HEK293 (cell line): ENCODE measurements around the gene RHOU.

Experiments
- CTCF ChIA-PET: fragments of 350-600 bp; formaldehyde crosslinking; extraction: SDS; loops from one replicate; lab custom pipeline; 2021; ENCODE audit warnings: antibody characterized with exemption; lab: Yijun Ruan, JAX
- POLR2A ChIA-PET: fragments of 300-600 bp; formaldehyde crosslinking; extraction: SDS; loops from one replicate; lab custom pipeline; 2020; ENCODE audit warnings: antibody characterized with exemption, inconsistent platforms; lab: Yijun Ruan, JAX
- H3K27ac ChIP-seq: fragments of 200-500 bp; sonication (Bioruptor generic); 2 replicates; pipeline ENCODE4 v1.5.1; 2014; ENCODE audit warnings: low read depth, low read length, control low read depth, inconsistent platforms; ENCODE audit errors: extremely low read depth
- H3K36me3 ChIP-seq, 2 experiments: fragments of 200-500 bp in 1 of 2; sonication (Bioruptor generic) in 1 of 2; 1 replicate in 1 of 2; 2 replicates in 1 of 2; pipeline ENCODE4 v1.5.1; 2014 to 2017; ENCODE audit warnings: inconsistent platforms in 2 of 2, low read length in 2 of 2; ENCODE audit not compliant: control insufficient read depth in 2 of 2, insufficient read depth in 1 of 2
- H3K4me1 ChIP-seq: fragments of 200-500 bp; sonication (Bioruptor generic); 2 replicates; pipeline ENCODE4 v1.5.1; 2014; ENCODE audit warnings: mild to moderate bottlenecking, low read length, inconsistent platforms; ENCODE audit not compliant: control insufficient read depth, insufficient read depth
- H3K4me3 ChIP-seq: 2 replicates; pipeline ENCODE4 v1.5.1; 2011; ENCODE audit warnings: low read depth, mild to moderate bottlenecking, control low read depth, low read length, moderate library complexity
- H3K9me3 ChIP-seq: fragments of 200-500 bp; sonication (Bioruptor generic); 2 replicates; pipeline ENCODE4 v1.5.1; 2014; ENCODE audit warnings: low read depth, low read length, inconsistent platforms; ENCODE audit not compliant: control insufficient read depth, insufficient read depth
- BCL11A ChIP-seq: fragments of 450-650 bp; formaldehyde crosslinking; IDR thresholded peaks from 2 replicates; pipeline ENCODE4 v1.5.1; 2016; ENCODE audit warnings: low read depth, missing biosample characterization, missing genetic modification characterization
- KLF7 ChIP-seq: fragments of 450-650 bp; formaldehyde crosslinking; IDR thresholded peaks from 2 replicates; pipeline ENCODE4 v1.5.1; 2016; ENCODE audit warnings: missing biosample characterization, missing genetic modification characterization, borderline replicate concordance
- SETDB1 ChIP-seq: IDR thresholded peaks from one replicate; pipeline ENCODE4 v1.6.1; 2017; ENCODE audit warnings: mild to moderate bottlenecking, low read length, moderate library complexity, mixed read lengths; ENCODE audit not compliant: insufficient read length
- SP2 ChIP-seq: fragments of 450-650 bp; formaldehyde crosslinking; IDR thresholded peaks from 2 replicates; pipeline ENCODE4 v1.5.1; 2016; ENCODE audit warnings: missing biosample characterization, missing genetic modification characterization
- ZBTB17 ChIP-seq: fragments of 450-650 bp; formaldehyde crosslinking; IDR thresholded peaks from 2 replicates; pipeline ENCODE4 v1.5.1; 2016; ENCODE audit warnings: missing biosample characterization, missing genetic modification characterization
- ZBTB20 ChIP-seq: fragments of 450-650 bp; formaldehyde crosslinking; IDR thresholded peaks from 2 replicates; pipeline ENCODE4 v1.5.1; 2016; ENCODE audit warnings: missing biosample characterization, missing genetic modification characterization
- ZBTB48 ChIP-seq: fragments of 450-650 bp; formaldehyde crosslinking; IDR thresholded peaks from 2 replicates; pipeline ENCODE4 v1.5.1; 2016; ENCODE audit warnings: missing biosample characterization, missing genetic modification characterization
- ZNF354C ChIP-seq: fragments of 450-650 bp; formaldehyde crosslinking; IDR thresholded peaks from 2 replicates; pipeline ENCODE4 v1.5.1; 2016; ENCODE audit warnings: missing biosample characterization, missing genetic modification characterization, low read depth, borderline replicate concordance
- ZNF433 ChIP-seq: fragments of 450-650 bp; formaldehyde crosslinking; IDR thresholded peaks from 2 replicates; pipeline ENCODE4 v1.5.1; 2016; ENCODE audit warnings: missing biosample characterization, missing genetic modification characterization, low read depth
- ZNF544 ChIP-seq: fragments of 450-650 bp; formaldehyde crosslinking; IDR thresholded peaks from 2 replicates; pipeline ENCODE4 v1.5.0; 2017; ENCODE audit warnings: missing biosample characterization, missing genetic modification characterization
- ZSCAN30 ChIP-seq: fragments of 450-650 bp; IDR thresholded peaks from 2 replicates; pipeline ENCODE4 v1.5.1; 2018; ENCODE audit warnings: missing biosample characterization, mild to moderate bottlenecking, missing genetic modification characterization, moderate library complexity
- TF ChIP-seq, protein P1 (sequence below): fragments of 450-650 bp; formaldehyde crosslinking; IDR thresholded peaks from 2 replicates; pipeline ENCODE4 v1.5.1; 2017; ENCODE audit warnings: missing biosample characterization, missing genetic modification characterization
- TF ChIP-seq, protein P2 (sequence below): fragments of 450-650 bp; formaldehyde crosslinking; IDR thresholded peaks from 2 replicates; pipeline ENCODE4 v1.5.1; 2017; ENCODE audit warnings: missing biosample characterization, missing genetic modification characterization
- TF ChIP-seq, protein P3 (sequence below): fragments of 450-650 bp; formaldehyde crosslinking; IDR thresholded peaks from 2 replicates; pipeline ENCODE4 v1.5.1; 2016; ENCODE audit warnings: missing biosample characterization, missing genetic modification characterization

RHOU gene

DNA sequence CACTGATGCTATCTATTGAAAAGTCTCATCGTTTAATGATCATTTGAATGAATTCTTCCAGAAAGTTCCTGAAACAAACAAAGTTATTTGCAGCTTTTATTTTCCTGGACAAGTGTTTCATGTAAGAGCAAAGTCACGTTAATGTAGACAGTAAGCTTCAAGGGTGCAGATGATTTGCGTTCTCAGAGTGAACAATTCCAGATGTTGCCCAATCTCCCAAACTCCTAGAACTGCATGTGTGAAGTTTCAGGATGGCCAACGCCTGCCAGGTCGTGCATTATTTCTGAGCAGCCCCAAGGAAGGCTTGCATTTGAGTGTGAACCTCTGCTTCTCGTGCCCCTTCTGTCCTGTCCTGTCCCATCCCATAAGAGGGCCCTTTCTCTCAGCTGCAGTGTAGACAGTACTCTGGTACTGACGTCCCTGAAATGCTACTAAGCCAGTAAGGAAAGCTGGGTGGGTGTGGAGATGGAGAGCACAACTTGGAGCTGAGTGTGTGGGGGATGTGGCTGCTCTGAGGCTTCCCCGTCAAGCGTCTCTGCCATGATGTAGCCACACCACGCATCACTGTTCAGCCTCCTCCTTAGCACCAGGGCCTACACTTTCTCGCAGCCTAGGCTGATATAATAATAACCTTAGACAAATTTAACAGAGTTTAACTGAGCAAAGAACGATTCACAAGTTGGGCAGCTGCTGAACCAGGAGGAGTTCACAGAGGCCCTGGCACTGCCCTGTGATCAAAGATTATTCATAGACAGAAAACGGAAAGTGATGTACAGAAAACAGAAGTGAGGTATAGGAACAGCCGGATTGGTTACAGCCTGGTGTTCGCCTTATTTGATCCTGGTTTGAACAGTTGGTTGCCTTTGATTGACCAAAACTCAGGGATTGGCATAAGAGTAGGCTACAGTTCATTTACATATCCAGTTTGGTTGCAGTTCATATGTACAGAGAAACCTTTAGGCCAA, 50.4 kb downstream of the RHOU start:
- no peaks in the 10 kb centered on the region for H3K9me3 ChIP-seq
- ChIA-PET CTCF (interaction anchor here (0.6 to 1.4 kb wide), 3 partner anchors 50 to 231 kb away, joined by 3 read pairs; partner anchors contain the start of gene RHOU), POLR2A (no interaction called here)
- TF ChIP-seq SETDB1: no peak
- no peak for TF ChIP-seq ZNF544 (tag by site-specific recombination)
- no peak for TF ChIP-seq ZNF354C (tag by site-specific recombination)
- TF ChIP-seq, protein P1, sequence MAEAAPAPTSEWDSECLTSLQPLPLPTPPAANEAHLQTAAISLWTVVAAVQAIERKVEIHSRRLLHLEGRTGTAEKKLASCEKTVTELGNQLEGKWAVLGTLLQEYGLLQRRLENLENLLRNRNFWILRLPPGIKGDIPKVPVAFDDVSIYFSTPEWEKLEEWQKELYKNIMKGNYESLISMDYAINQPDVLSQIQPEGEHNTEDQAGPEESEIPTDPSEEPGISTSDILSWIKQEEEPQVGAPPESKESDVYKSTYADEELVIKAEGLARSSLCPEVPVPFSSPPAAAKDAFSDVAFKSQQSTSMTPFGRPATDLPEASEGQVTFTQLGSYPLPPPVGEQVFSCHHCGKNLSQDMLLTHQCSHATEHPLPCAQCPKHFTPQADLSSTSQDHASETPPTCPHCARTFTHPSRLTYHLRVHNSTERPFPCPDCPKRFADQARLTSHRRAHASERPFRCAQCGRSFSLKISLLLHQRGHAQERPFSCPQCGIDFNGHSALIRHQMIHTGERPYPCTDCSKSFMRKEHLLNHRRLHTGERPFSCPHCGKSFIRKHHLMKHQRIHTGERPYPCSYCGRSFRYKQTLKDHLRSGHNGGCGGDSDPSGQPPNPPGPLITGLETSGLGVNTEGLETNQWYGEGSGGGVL: no peak
- no peak for TF ChIP-seq ZSCAN30
- TF ChIP-seq, protein P2, sequence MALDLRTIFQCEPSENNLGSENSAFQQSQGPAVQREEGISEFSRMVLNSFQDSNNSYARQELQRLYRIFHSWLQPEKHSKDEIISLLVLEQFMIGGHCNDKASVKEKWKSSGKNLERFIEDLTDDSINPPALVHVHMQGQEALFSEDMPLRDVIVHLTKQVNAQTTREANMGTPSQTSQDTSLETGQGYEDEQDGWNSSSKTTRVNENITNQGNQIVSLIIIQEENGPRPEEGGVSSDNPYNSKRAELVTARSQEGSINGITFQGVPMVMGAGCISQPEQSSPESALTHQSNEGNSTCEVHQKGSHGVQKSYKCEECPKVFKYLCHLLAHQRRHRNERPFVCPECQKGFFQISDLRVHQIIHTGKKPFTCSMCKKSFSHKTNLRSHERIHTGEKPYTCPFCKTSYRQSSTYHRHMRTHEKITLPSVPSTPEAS (tag by site-specific recombination): no peak
- TF ChIP-seq SP2: no peak
- TF ChIP-seq, protein P3, sequence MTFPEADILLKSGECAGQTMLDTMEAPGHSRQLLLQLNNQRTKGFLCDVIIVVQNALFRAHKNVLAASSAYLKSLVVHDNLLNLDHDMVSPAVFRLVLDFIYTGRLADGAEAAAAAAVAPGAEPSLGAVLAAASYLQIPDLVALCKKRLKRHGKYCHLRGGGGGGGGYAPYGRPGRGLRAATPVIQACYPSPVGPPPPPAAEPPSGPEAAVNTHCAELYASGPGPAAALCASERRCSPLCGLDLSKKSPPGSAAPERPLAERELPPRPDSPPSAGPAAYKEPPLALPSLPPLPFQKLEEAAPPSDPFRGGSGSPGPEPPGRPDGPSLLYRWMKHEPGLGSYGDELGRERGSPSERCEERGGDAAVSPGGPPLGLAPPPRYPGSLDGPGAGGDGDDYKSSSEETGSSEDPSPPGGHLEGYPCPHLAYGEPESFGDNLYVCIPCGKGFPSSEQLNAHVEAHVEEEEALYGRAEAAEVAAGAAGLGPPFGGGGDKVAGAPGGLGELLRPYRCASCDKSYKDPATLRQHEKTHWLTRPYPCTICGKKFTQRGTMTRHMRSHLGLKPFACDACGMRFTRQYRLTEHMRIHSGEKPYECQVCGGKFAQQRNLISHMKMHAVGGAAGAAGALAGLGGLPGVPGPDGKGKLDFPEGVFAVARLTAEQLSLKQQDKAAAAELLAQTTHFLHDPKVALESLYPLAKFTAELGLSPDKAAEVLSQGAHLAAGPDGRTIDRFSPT (tag by site-specific recombination): no peak
- TF ChIP-seq KLF7 (tag by site-specific recombination): no peak
- TF ChIP-seq BCL11A (tag by site-specific recombination): no peak
- H3K4me3 ChIP-seq: no peak overlapping the region
- peaks cover 12% of the 10 kb centered on the region for H3K4me1 ChIP-seq
- no peak overlapping the region for H3K27ac ChIP-seq
- no peaks in the 10 kb centered on the region for H3K36me3 ChIP-seq

DNA sequence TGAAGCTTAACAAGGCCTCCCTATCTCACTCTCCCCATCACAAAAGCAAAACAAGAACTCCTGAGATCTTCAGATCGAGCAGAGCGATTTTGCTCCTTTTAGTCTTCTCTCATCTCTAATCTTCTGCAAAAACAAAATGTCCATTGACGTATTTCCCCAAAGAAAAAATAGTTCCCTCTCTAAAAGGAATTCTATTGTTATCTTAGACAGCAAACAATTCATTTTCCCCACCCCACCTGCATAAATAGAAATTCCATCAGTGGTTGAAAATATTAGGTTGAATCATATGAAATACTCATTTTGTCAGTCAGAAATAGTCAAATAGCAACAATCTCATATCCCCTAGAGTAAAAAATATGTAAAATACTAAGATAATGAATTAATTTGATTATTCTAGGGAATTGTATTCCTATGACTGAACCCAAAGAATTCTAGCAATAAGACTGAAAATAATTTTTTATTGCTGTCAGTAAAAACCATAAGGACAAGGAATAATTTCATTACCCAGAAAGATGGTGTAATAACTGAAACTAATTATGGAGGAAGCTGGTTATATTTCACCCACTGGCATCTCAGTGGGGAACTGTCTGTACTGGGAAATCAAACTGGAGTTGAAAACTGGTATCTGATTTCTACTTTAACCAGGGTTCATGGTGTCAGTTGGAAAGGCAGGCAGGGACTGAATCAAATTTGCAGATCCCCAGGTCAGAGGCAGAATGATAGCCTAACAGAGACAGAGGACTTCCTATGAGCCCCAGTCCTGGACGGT, 51.3 kb downstream of the RHOU start:
- Histone ChIP-seq H3K27ac (no peak overlapping the region), H3K9me3 (no peaks in the 10 kb centered on the region), H3K4me3 (no peak overlapping the region), H3K4me1 (peaks cover 8% of the 10 kb centered on the region), H3K36me3 (no peaks in the 10 kb centered on the region)
- POLR2A ChIA-PET: no interaction called here
- TF ChIP-seq ZBTB48 (tag by site-specific recombination): peak; percentile 73
- TF ChIP-seq KLF7 (tag by site-specific recombination): no peak
- TF ChIP-seq ZNF433: no peak
- CTCF ChIA-PET: interaction anchor here (0.6 kb wide), 1 partner anchor 232 kb away, joined by 3 read pairs; no protein-coding TSS in a partner anchor

DNA sequence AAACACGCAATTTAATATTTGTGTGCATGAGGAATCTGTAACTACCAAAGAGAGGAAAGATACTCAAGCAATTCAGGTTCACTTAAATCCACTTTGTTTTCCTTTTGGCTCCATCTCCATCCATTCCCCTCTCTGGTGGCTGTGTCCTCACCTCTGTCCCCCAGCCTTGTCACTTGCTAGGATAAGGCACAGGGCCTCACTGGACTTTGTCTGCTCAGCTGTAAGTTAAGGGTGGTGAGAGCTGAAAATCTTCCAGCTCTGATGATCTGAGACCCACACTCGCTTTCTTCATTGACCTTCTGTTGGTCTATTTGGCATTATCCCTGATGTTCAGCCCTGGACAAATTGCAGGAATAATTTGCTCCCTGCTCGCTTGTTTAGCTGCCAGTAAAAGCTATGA, 56.5 kb downstream of the RHOU start:
- CTCF ChIA-PET: interaction anchor here (0.7 kb wide), 1 partner anchor 11 kb away, joined by 3 read pairs; no protein-coding TSS in a partner anchor
- peaks cover 8% of the 10 kb centered on the region for H3K4me1 ChIP-seq
- POLR2A ChIA-PET: interaction anchor here (0.9 to 1.5 kb wide), 3 partner anchors 9 to 56 kb away, joined by 3 to 4 read pairs (median 3); partner anchors contain the start of gene RHOU
- no peaks in the 10 kb centered on the region for H3K36me3 ChIP-seq
- no peak overlapping the region for H3K27ac ChIP-seq
- no peak overlapping the region for H3K4me3 ChIP-seq
- no peaks in the 10 kb centered on the region for H3K9me3 ChIP-seq
- TF ChIP-seq ZBTB20 (no peak), ZBTB17 (no peak)
- TF ChIP-seq, protein P1: no peak
